ENCODE results near the gene MYO18A.
A peak's percentile ranks its signal among the peaks of the same experiment; 100 is the strongest.

Gene MYO18A

DNA sequence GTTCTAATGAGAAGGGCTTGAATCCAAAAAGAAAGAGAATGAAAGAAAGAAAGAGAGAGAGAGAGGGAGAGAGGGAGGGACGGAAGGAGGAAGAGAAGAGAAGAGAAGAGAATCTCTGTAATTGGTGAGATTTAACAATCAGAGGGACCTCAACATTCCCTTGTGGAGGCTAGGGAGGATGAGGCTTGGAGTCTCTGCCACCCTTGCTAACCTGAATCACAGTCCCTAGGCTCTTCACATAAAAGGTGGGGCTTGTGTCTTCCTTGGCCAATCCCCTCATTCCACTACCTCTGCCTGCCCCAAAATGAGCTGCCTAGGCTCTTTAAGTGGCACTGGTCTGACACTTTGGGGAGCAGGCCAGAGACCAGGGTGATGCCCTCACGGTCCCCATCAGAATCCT, 107.2 kb downstream of the MYO18A start:
- DNase-seq, result no peak

DNA sequence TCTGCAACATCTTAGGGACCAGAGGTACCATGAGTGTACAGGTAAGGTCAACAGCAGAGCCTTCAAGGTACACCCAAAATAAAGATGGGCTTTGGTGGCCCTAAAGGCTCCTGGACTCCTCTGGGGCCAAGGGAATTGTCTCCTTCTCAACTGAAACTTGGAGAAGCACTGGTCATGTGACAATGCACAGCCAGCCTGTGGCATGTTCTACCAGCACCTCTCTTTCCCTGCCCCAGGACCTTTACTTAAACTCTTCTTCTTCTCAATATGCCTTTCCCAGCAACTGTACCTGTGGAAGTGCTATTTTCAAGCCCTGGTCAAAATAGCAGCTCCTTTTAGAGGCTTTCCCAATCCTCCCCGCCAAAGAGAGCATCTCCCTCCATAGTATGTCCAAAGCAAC, 108.9 kb downstream of the MYO18A start:
- DNase-seq, result no peak

DNA sequence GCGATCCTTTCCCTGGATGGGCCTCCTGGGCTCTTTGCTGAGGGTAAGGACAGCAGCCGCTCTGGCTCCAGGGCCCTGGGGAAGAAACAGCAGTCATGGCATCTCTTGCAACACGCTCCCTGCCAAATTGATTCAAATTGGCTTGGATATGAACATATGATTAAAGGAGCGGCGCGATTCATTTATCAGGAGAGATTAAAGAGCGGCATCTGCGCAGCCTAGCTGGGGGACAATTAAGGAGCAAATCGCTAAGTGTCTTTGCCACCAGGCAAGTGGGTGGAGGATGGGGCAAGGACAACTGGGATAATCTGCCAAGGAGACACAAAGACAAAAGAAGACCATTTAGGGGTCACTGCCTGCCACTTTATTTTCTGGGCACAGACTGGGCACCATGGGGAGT, 109.4 kb downstream of the MYO18A start:
- DNase-seq, result no peak

DNA sequence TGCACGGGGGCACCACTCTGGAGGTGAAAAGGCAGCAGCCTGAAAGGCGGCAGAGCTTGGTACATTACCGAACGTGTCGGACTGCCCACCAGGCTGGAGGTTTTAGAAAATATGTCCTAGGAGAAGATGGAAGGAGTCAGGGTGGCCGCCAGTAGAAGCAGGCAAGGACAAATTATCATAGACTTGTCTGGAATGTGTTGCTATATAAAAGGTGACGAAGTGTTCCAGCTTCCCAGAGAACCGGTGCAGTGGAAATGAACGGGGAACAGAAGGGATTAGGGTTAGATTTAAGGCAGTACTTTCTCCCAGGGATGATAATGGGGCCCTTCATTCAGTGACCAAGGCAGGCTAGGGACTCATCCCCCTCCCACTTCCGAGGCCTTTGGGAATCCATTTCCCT, 109.9 kb downstream of the MYO18A start:
- no peak for DNase-seq

DNA sequence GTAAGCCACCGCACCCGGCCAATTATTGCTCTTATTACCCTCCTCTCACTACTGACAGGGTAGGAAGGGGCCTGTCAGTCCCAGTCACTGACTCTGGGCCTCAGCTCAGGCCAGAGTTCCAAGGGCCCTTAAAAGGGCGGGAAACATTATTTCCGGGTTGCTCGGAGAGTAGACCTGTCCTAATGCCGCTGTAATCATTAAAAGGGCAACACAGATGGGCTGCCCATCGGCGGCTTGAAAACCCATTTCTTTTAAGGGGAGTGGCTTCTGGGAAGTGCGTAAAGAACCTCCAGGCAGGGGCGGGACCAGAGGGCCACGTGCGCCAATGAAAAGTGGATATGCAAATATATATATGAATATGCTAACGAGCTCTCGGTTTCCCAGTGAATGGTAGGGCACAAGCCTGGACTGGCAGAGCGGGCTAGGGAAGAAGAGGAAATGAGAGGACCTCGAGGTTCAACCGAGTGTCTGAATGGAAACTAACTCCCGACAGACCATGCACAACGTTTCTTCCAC, 110.6 kb downstream of the MYO18A start:
- peak; percentile 9 for DNase-seq

DNA sequence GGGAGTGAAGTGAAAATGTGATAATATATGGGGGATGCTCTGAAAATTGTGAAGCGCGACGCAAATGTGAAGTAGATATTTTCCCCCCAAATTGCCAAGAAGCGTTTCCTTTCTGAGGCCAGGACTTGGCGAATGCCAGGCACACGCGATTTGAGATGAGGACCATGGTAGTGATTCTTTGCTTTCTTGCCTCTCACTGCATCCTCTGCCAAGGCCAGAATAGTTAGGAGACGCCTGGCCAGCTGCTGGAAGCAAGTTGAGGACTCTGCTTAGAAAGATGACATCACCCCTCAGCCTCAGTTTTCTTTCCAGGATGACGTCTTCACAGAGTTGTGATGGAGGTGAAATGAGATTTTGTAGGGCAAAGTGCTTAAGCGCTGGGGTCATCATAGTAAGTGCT, 111.4 kb downstream of the MYO18A start:
- no peak for DNase-seq

DNA sequence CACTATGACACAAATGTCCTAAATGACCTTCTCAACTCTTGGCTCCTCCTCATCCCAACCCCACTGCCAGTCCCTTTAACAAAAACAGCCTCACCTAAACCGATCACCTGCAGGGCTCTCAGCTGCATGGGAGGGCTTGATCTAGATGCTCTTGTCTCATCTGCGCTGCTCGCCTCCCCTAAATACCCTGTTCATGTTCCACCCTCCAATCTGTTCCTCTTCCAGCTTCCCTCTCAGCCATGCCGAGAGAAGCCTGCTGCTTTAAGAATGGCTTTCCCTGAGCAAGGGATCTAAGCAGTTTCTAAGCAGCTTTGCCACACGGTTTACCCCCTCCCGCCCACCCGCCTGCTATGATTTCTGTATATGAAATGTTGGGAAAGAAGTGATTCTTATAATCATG, 113.6 kb downstream of the MYO18A start:
- no peak for DNase-seq

DNA sequence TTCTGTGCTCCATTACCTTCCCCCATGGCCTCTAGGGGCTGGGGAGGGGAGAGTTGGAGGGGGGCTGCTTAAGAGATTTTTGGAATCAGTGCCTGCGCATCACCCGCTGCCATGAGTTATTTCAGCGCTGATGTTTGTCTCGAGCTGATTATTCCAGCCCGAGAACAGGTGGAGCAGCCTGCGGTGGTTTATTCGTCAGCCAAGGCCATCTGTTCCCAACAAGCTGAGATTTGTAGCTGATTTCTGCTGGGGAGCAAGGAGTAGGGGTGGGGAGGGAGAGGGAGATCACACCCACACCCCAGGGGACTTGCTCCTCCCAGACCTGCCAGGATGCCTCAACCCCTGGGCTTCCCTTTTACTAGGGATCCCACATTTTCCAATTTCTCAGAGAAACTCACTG, 114.2 kb downstream of the MYO18A start:
- DNase-seq, result no peak

DNA sequence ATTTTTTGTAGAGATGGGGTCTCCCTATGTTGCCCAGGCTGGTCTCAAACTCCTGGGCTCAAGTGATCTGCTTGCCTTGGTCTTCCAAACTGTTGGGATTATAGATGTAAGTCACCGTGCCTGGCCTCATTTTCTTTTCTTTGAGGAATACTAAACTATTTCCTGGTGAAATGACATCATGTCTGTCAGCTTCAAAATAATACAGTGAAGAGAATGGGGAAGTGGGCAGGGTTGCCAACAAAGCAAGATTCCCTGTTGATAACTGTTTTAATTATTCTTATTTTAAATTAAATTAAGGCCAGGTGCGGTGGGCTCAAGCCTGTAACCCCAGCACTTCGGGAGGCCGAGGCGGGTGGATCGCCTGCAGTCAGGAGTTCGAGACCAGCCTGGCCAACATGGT, 116.2 kb downstream of the MYO18A start:
- DNase-seq, result no peak

DNA sequence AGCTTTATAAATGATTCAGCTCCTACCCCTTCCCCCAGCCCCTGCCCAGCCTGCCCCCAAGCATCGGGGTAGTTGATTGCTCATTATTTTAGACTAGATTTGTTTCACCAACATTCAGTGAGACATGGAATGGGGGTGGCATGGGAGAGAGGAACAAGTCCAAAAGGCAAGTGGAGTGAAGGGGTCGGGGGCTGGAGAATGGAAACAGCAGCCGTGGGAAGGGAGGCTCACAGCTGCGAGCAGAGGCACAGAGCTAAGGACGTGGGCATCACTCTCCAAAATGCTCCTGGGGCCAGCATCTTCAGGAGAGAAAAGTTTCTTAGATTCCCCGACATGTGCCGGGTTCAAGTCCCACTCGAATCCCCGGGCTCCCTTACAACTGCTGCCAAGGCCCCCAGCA, 118.0 kb downstream of the MYO18A start:
- no peak for DNase-seq

DNA sequence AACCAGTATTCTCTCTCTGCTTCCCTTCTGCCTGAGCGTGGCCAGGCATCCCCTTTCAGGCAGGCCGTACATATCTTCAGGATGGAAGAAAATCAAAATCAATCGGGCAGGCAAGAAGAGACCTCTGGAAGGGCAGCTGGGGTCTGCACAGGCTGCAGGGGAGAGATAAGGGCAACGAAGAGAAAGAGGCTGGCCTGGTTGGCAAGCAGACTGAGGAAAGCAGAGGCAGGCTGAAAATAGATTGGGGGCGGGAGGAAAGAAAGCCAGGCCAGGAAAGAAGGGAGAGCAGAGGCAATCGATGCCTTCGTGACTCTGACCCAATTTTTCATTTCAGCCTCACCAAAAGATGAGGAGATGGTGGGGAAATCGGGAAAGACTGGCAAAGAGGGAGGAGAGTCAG, 119.2 kb downstream of the MYO18A start:
- DNase-seq, result peak; percentile 72

DNA sequence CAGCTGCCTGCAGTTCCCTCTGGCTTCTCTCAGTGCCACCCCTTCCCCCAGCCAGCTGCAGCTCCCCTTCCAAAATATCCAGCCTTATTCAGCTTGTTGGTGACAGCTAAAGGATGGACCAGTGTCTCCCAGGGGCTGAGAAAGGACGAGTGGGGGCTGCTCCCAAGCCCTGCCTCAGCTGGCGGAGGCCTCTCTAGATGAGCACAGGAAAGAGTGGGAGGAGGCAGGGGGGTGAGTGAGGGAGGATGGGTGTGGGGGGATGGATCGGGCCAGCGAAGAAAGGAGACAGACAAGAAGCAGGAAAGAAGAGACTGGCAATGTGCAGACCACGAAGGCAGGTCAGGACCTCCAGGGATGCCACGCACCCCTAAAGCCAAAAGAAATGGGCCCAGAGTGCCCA, 119.7 kb downstream of the MYO18A start:
- DNase-seq, result no peak

DNA sequence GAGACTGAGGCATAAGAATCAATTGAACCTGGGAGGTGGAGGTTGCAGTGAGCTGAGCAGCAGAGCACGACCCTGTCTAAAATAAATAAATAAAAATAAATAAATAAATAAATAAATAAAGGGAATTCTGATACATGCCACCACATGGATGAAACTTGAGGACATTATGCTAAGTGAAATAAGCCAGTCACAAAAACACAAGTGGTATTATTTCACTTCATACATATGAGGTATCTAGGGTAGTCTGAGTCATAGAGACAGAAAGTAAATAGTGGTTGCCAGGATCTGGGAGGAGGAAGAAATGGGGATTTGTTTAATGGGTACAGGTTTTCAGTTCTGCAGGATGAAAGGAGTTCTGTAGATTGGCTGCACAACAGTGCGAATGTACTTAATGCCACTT, 120.9 kb downstream of the MYO18A start:
- DNase-seq, result no peak

DNA sequence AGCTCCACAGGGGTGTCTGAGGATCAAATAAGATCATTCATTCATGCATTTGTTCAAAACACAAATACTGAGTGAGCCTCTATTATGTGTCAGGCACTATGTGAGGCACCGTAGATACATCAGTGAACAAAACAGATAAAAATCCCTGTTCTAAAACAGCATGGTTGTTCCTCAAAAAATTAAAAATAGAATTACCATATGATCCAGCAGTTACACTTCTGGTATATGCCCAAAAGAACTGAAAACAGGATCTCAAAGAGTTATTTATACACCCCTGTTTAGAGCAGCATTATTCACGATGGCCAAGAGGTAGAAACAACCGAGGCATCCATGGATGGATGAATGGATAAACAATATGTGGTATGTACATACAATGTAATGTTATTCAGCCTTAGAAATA, 121.8 kb downstream of the MYO18A start:
- no peak for DNase-seq

DNA sequence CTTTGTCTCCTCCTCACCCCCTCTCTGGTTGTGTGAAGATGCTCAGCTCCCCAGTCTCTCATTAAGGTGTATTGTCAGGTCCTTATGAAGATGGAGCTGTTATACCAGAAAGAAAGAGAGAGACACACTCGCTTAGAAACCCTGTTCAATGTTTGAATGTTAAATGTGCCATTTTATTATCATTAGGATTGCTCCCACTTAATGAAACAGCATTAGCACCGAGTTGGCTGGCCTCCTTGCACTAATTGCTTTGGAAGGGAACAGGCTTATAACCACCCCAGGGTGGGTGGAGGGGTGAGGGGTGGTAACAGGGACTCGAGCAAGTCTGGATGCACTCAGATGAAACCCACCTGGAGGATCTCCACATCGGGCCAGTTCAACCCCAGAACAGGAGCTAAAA, 122.8 kb downstream of the MYO18A start:
- DNase-seq, result no peak

DNA sequence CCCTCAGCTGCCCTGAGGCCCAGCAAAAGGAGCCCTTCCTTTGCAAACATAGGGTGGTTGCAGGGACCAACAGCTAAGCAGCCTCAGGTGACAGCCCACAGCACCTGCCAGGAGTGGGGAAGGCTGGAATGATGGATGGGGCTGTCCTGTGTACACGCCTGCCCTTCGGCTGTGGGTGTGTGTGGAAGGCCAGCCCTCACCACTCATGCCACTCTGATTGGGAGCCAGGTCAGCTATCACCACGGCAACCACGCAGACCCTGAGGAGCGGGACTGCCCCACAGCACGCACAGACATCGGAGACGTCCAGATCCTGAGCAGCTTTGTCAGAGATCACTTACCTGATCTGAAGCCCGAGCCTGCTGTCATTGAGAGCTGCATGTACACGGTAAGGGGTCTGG, 125.4 kb downstream of the MYO18A start:
- DNase-seq, result no peak

DNA sequence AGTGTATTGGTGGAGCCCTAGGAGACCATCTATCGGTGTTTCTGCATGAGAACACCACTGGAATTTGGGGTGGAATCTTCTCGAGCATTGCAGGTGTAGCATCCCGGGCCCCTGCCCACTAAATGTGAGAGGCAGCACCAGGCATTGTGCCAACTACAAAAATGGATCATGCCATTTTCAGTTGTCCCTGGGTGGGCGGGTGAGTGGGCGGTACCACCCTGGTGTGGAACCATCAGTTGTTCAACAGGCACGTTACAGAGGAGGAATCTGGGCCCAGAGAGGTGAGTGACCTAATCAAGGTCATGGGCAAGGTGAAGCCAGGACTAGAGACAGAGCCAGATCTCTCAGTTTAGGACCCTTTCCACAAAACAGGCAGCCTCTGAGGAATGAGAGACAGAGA, 128.5 kb downstream of the MYO18A start:
- DNase-seq, result no peak

DNA sequence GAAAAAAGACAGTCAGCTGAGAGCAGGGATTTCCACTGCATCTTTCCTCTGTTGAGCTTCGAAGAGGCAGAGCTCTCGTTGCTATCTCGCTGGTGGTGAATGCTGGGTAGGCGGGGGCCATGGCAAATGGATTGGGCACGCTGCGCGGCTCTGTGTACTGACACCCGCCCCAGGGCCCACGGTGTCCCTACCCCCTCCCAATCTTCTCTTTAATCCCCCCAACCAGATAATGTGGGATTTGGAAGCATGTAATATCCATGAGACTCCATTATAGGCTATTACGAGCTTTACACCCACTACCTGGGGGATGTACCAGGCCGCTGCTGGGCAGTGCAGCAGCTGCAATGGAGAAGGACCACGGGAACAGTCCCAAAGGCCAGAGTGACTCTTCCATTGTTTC, 129.0 kb downstream of the MYO18A start:
- no peak for DNase-seq

DNA sequence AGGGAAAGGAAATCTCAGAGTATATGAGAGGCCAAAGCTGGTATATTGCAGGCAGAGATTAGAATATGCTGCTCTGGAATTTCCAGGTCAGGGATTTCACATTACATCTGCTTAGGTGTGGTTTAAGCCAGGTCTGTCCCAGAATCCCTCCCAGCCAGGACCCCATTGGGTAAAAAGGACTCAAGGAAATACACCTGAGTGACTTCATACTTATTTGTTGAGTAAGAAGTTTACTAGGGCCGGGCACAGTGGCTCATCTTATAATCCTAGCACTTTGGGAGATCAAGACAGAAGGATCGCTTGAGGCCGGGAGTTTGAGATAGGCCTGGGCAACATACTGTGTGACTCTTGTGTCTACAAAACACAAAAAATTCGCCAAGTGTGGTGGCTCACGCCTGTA, 130.0 kb downstream of the MYO18A start:
- no peak for DNase-seq

DNA sequence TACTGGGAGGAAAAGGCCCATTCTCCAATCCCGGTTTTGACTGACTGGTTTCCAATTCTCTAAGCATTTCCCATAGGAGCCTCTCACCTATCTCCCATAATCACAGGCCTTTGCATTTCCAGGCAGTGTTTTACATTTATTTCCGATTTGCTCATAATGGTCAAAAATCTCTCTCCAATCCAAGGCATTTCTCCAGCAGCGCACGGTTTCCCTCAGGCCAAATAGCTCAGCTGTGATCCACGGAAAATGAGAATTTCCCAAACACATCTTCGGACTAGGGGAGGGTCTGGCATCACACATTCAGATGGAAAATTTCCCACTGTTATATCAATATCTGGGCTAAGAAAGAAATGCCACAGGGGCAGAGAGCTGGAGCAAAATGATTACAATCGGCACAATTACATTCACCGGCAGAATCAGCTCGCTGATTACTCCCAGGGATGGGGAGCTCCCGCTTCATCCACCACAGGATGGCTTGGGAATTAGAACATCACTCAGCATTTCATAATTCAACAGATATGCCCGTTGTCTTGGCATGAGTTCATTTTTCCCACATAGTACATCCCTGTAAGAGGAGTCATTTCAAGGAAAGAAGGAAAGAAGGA, 130.6 kb downstream of the MYO18A start:
- DNase-seq, result no peak

DNA sequence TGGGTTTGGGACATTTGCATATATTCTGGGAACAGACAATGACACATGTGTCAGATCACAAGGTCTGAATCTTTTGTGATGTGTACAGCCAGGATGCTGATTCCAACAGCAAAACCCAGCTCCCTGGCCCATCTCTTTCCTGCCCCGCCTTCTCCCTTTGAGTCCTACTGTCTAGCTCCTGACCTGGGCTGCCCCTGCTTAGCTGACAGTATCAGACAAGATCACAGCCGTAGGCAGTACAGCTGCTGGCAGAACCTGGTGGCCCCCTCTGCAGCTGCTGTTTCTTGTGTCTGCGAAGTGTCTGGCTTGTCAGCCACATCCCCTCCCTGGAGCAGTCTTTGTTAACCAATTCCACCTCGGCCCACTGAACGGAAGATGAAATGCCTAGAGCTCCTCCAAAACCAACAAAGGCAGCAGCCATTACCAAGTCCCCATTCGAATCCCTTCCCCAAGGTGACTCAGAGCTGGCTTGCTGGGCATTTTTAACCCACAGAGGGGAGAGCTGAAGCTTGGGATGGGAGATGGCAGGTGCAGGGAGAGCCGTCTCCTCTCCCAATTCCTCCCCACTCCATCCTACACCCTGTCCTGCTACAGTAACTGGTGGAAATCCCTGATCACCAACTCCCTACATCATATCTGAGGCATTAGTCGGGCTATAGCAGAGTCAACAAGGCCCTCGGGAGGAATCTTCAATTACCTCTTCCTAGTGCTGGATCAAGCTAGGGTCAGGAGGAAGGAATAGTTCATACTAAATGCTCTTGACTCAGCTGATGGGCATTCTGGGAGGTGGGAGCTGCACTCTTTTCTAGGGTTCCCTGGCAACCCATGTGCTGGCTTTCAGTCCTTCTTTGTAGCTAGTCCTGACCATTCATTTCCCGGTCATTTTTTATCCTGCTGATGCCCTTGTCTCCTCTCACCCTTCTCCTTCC, 131.5 kb downstream of the MYO18A start:
- no peak for DNase-seq

DNA sequence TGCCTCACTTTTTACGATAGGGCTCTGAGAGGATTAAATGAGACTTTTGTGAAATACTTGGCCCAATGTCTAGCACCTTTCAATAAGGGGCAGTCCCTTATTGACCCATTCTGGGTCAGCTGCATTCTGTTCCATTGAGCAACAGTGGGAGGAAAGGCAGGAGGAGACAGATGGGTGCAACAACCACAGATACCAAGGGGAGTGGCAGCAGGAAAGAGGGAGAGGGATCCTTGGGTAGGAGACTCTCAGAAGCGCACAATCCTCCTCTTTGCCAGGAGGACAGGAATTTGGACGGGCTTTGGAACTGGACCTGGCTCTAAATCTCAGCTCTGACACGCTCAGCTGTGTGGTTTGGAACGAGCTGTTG, 133.7 kb downstream of the MYO18A start:
- no peak for DNase-seq

DNA sequence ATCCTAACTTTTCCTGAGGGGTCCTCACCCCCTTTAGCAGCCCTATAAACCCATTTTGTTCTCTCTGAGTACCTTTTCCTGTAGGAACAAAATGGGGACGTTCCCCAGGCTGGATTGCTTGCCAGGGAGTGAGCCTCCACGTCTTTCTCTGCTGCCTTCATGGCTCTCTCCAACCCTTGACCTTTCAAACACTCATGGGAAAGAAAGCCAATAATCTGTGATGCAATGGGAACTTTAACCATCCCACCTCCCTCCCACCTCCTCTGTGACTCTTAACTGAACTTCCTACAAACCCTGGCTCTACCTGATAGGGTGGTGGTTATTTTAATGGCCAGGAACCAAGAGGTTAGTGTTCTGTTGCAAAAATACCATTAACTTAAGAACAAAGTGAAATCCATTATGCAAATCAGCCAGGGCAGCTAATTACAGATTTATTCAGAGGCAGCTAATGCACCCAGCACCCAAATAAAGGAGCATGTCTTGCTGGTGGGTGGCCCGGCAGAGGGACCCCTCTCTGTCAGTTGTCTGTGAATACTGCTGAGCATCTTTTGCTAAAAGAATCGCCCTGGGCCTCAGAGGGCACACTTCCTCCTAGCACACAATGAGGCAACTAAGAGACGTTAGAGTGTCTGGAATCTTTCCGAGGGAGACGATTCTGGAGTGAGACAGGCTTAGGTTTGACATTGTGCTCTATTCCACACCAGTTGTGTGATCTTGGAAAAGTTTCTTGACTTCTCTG, 134.3 kb downstream of the MYO18A start:
- no peak for DNase-seq

DNA sequence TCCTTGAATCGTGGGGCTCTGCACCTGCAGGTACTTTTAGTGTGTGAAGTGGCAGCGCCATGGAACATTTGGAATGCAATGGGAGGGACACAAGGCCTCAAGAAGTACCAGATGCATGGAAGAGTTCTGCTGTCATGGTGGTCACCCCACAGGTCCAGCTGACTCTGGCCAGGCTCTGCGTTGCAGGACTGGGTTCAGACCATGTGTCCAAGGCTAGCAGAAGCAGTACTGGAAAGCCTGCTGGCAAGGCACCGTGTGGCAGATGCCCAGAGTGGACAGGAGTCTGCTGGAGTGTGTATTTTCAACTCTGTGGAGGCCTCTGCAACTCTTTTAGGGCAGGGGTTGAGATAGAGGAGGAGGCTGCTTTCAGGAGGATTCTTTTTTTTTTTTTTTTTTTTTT, 135.2 kb downstream of the MYO18A start:
- DNase-seq, result no peak

Measured in hematopoietic multipotent progenitor cell treated with erythropoietin and hydrocortisone succinate and interleukin-3 and kit ligand, for 8 days (in vitro differentiated cells).